OCI-LY1 (cell line): ENCODE data around the gene XRN2.

Experiments used
- EZH2 ChIP-seq: fragments of 200-600 bp; sonication (generic), shearing (Covaris generic); IDR thresholded peaks from 2 replicates; pipeline ENCODE4 v1.8.0; 2017; ENCODE audit warnings: borderline replicate concordance, mixed run types, mild to moderate bottlenecking, antibody characterized with exemption, low read length, moderate library complexity, mixed read lengths
- TF ChIP-seq, protein P1 (sequence below): fragments of 200-600 bp; sonication (generic), shearing (Covaris generic); IDR thresholded peaks from 2 replicates; pipeline ENCODE4 v1.5.1; 2017; ENCODE audit warnings: mild to moderate bottlenecking, antibody characterized with exemption, low read length, moderate library complexity, mixed read lengths

DNA sequence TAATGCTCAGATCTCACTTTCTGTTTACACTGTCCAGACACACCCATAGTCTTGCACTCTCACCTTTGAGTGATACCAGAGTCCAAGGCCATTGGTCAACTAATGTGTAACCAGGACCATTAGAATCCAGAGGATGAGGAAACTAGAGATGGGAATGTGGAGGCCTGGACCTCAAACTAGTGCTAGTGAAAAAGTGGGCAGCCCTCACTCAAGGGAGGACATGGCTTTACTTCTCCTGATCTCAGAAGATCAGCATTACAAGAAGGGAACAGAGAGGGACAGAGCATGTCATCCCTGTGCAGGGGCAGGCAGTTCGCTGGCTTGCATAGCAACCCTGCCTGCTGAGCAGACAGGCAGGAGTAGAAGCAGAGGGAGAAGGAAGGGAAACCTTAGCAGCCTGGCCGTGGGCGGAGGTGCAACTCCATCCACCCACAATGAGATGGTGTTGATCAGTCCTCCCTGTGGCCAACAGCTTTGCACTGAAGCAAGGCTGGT lies 22.6 kb upstream of the XRN2 start:
- TF ChIP-seq, protein P1, sequence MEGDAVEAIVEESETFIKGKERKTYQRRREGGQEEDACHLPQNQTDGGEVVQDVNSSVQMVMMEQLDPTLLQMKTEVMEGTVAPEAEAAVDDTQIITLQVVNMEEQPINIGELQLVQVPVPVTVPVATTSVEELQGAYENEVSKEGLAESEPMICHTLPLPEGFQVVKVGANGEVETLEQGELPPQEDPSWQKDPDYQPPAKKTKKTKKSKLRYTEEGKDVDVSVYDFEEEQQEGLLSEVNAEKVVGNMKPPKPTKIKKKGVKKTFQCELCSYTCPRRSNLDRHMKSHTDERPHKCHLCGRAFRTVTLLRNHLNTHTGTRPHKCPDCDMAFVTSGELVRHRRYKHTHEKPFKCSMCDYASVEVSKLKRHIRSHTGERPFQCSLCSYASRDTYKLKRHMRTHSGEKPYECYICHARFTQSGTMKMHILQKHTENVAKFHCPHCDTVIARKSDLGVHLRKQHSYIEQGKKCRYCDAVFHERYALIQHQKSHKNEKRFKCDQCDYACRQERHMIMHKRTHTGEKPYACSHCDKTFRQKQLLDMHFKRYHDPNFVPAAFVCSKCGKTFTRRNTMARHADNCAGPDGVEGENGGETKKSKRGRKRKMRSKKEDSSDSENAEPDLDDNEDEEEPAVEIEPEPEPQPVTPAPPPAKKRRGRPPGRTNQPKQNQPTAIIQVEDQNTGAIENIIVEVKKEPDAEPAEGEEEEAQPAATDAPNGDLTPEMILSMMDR: no peak
- TF ChIP-seq EZH2: no peak
